HG03442 (cell line): ENCODE measurements around the gene KIAA1217.

Experiments used
- ATAC-seq: cut with Tn5 transposase; IDR thresholded peaks from one replicate; pipeline ENCODE4 v1.9.1; 2021; ENCODE audit warnings: mild to moderate bottlenecking, moderate library complexity; ENCODE audit not compliant: unreplicated experiment

KIAA1217 gene

DNA sequence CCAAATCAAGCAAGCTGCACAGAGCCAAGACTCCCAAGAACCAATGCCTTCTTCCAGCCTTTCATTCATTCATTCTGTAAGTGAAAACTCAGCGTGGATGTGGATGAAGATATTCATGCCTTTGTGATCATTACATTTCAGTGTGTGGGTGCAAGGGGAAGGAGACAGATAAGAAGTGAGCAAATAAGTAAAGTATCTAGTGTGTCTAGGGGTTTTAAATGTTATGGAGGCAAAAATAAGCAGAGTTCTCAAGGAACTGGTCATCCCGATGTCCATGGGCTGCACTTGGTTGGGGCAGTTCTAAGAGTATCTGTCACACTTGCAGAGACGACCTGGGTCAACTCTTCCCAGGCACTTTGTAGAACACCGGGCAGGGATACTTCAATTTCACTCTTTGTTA, 149.1 kb downstream of the KIAA1217 start:
- no peak for ATAC-seq

DNA sequence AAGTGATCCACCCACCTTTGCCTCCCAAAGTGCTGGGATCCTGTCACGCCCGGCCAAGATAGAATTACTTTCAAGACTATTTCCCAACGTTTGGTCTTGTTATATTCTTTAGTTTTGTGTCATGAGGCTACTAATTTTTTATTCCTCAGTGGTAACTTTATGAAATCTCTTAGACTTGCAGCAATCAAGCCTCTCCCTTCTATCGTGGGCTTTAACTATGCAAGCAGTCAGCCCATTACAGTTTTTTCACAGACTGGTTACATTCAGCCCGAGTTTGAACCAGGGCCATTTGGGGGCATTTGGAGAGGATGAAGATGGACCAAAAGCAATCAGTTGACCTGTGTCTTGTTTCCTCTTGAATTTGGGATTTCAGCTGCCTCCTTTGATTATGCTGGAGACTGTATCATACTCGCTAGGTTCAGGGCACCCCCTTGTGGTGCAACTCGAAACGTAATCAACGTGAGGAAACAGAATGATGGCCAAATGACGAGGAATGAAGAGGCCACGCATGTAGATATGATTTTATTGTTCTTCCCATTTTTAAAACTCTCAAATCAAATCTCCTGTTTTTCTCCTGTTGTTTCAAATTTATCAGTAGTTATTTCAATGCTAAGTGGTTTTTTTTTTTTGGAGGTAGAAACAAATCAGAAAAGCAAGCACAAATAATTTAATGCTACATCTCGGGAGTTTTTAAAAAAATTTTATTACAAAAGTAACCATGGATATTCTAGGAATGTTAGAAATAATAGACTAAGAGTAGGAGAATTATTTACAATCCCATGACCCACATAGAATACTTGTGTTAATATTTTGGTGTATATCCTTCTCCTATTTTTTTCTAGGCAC, 151.6 kb downstream of the KIAA1217 start:
- peak; percentile 79 for ATAC-seq

DNA sequence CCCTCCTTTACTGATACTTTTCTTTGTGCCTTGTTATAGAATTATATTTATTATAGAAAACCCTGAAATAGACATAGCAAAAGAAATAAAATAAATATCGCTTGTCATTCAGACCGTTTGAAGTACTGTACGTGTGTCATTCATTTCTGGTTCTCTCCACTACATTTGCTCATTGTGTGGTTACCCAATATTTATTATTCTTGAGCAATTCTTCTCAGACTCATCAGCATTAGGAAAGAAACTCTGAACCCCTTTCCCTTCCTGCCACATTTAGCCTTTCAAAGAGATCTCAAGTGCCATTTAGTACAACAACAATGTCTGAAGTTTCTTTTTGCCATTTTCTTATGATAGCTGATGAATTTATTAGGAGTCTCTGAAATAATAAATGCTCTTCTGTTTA, 154.1 kb downstream of the KIAA1217 start:
- no peak for ATAC-seq

DNA sequence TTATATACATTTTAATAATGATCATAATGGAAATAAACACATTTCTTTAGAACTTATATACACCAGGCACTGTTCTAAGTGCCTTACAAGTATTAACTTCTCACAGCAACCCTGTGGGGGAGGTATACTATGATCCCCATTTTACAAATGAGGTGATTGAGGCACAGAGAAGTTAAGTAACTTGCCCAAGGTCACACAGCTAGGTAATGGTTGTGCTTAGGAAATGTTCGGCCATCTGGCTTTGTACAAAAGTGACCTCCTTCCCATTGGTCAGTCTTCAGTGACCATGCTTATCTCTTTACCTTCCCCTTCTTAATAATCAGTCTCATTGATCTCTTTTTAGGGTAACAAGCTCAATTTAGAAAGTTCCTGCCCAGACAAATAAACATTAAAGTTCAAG, 158.8 kb downstream of the KIAA1217 start:
- no peak for ATAC-seq

DNA sequence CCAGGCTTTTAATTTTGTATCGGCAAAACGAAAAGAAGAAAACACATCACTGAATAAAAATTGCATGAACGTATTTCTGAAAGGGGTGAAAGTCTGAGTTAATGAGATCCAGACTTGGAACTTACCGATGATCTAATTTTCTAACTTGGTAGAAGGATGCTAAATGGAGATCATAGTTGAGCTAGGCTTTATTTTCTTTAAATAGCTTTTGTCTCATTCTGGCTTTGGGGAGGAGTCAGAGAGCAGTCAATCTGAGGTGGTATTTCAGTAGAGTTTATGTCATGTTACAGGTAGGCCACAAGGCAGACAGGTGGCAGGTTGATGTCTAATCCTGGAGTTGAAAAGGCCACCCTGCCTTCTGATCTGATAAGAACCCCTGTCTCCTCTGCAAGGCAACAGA, 161.9 kb downstream of the KIAA1217 start:
- no peak for ATAC-seq

DNA sequence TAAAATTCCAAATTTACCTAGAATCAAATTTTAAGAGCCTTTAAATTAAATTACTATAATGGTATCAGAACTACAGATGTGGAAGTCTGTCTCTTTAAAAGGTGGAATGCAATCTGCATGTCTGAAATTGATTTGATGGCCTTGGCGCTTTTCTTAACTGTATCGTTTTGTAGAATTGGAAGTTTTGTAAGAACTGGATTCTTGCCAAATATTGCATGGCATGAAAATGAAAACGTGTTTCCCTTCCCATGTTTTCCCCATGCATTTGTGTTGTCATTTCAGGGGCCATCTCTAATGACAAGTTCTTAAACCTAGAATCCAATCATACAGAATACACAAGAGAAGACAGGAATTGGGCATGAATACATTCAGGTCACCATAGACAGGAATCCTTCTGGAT, 162.5 kb downstream of the KIAA1217 start:
- no peak for ATAC-seq

DNA sequence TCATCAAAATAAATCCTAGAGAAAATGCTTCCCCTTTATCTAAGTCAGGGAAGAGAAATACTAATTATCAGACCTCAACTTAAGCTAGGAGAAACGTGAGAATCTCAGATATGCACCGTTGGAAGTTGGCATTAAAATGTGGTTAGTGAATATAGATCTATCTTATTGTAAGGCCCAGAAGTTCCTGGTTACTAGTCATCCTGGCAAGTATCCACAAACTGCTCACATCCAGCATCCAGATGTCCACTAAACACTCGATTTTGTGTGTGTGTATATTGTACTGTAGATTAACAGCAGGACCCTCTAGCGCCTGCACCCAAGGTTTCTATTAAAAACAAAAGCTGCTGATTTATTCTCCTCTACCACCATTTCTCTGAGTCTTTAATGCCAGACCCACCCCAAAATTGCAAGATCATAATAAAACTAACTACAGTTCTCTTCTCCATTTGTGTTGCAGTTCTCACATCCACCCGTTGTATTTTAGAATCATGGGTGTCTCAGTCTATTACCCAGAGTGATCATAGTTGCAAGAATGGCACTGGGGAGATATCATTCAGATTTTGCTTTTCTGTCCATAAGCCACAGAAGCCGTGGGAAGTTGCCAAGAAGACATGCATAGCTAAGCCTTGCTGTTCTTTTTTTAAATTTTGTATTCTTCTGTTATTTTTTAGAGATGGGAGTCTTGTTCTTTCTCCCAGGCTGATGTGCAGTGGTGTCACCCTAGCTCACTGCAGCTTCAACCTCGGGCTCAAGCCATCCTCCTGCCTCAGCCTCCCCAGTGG, 165.4 kb downstream of the KIAA1217 start:
- no peak for ATAC-seq

DNA sequence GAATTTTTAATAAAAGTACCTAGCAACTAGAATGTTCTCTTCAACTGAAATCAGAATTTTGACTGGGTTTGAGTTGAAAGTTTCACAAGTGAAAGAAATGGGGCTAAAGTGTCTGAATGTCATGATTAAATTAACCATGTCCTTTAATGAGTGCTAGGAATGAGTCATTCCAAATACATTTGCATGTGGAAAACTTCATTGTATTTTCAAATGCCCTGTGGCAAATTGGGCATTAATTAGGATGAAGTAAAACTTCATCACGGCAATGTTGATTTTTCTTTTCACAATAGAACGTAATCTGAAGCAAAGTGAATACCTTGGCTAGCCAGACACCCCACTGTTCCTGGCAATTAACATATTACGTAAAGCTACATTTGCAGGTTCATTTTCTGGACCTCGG, 166.6 kb downstream of the KIAA1217 start:
- ATAC-seq: no peak

DNA sequence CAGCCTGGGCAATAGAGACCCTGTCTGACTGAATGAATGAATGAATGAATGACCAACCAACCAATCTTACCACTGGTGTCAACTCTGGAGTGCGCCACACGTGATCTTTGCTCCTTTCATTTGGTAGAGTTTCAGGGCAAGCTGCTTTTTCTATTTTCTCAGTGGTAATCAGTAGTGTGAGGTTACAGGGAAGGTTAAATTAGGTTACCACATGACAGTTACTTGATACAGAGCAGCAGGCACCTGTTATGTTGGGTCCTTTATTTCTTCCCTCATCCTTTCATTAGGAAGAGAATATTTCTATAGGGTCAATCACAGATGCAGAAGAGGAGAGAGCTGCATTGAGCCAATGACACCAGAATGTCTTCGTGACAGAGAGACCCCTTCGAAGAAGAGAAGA, 167.8 kb downstream of the KIAA1217 start:
- ATAC-seq: no peak

DNA sequence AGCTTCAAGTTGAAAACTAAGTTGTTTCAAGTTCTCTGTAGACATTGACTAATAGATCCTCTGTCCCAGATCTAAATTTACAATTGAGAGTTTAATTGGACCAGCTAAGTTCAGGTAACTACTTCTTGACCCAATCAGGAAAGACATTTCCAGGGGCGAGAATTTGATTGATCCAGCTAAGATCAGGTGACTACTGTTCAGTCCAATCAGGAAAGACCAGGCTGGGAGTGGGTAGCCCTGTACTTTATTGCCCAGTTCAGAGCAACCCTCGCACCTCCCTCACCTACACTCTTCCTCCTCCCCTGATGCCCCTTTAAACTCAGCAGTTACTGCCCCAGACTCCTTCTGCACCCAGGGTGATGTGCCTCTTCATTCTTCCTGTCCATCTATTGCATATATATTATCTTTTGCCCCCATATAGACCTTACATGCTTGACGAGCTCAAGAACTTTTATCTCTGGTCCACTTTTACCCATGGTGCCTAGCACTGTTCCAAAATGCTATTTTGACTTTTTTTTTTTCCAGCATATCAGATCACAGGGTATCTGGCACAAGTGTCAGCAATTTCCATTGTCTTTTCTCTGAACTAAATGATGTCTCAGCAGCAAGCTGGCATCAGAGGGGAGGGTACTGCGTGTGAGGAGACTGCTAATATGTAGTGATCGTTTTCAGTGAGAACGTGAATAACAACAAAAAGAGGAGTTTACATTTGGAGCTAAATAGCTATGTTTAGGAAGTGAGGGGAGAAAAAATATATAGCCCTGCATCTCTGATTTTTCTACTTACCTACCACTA, 169.4 kb downstream of the KIAA1217 start:
- ATAC-seq: no peak

DNA sequence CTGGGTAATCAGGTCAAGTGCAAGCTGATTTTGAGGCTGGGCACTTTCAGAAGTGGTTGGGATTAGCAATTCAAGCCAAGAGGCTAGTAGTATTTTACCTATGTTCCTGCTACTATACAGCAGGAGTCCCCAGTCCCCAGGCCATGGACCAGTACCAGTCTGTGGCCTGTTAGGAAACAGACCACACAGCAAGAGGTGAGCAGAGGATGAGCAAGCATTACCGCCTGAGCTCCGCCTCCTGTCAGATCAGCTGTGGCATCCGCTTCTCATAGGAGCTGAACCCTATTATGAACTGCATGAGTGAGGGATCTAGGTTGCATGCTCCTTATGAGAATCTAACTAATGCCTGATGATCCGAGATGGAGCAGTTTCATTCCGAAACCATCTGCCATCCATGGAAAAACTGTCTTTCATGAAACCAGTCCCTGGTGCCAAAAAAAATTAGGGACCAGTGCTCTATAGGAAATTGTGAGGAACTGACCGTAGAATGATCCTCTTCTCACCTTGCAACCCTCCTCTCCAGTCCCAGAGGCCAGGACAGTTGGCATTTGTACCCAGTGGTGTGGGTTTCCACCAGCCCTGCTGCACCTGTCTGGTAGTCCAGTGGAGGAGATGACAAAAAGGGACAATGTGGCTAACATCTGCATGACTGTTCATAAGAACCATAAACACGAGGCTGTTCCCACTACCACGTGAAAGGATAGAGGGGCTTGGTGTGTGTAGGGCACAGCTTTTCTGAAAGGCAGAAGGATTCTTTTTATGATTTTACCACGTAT, 172.5 kb downstream of the KIAA1217 start:
- ATAC-seq: no peak

DNA sequence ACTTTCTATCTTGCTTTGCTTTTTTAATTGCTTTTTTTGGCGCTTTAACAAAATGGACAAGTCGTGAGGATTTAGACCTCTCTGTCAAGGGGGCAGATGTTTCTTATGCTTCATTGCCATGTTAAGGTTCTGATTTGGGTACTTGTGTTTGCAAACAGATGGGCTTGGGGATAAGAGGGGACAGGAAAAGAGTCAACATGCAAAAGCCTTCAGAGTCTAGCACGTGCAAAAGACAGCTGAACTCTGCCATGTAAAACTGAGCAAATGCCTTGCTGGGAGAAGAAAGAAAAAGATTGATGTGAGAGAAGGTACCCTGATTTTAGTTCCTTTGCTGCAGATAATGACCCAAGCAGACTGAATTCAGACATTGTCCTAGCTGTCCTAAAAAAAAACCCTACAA, 173.1 kb downstream of the KIAA1217 start:
- no peak for ATAC-seq

DNA sequence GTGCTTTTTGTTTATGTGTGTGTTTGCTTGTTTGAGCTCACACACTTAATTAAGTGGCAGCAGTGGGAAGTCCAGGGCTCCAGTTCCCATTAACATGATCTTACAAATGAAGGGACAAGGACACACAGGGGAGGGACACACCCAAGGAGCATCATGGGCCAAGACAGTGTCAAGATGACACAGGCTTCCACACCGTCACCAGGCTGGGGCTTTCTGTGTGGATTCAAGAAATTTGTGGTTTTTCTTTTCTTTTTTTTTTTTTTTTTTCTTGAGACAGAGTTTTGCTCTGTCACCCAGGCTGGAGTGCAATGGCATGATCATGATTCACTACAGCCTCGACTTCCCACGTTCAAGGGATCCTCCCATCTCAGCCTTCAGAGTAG, 173.6 kb downstream of the KIAA1217 start:
- ATAC-seq: peak; percentile 19

DNA sequence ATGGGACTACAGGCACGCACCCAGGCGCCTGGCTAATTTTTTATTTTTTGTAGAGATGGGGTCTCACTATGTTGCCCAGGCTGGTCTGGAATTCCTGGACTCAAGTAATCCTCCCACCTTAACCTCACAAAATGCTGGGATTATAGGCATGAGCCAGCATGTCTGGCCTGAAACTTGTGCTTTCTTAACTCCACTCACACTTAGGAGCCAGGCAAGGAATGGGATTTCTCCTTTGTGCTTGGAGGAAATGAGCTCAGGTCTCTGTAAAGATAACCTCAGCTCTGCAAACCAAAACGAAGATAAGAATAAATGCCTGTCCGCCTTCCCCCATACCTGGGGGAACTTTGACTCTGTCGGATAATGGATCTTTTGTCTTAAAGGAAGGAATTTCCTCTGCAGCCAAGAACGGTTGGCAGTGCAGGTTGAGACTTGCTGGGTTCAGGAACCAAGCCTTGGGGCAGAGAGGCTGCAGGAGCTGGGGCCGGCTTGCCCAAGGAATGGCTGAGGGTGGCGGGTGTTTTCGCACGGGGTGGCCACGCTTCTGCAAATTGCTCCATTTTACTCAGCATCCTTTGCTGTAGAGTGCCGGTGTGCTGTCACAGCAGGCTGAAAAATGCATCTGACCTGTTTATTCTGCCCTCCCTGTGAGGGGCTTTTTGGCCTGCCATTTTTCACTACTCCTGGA, 174.2 kb downstream of the KIAA1217 start:
- ATAC-seq: peak; percentile 66

DNA sequence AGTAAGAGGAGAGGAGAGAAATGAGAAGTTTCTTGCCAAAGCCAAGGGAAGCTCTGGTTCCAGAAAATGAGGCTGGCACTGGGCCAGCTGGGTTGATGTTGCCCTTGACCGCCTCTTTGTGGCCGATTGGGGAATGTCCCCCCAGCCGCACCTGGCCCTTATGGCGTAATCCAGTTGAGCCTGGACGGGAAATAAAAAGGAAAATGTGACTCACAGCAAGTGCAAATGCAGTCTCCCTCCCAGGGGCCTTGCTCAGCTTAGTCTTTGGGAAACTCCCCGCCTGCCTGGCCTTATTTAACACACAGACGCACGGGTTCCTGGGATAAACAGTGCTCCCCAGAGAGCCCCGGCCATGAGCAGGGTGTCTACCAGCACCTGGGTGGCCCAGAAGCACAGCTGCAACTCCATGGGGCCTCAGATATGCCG, 174.8 kb downstream of the KIAA1217 start:
- ATAC-seq: peak; percentile 81

DNA sequence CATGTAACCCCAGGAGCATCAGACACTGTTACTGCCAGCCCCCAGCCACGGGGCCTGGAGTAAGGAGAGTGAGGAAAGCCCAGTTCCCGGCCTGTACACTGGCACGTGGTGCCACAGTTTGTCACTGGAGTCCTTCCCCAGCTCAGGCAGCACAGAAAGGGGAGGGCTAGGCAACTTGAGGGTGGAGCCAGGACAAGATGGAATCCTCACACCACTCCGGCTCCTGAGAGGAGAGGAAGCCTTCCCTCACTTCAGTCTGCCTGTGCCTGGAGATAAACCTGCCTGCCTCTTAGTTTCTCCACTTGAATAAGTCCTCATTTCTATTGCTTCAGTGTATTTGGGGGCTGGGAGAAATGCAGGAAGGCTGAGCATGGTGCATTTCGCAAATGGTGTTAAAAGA, 176.0 kb downstream of the KIAA1217 start:
- ATAC-seq: no peak

DNA sequence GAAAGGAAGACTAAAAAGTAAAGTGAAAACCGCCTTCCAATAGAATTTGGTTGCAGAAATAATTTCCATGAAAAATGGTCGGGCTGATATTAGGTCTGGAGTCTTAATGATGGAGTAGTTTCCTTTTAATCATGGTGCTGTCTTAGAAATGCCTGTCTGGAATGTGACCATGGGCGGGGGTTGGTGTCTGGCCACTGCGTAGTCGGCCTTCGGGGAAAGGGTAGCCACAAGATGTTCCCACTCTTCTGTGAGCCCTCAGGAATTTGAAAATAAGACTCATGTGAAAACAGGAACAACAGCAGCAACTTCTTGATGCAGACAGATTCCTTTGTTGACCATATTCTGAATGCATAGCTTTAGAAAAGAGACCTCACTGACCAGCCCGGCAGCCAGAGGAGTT, 176.8 kb downstream of the KIAA1217 start:
- ATAC-seq: no peak

DNA sequence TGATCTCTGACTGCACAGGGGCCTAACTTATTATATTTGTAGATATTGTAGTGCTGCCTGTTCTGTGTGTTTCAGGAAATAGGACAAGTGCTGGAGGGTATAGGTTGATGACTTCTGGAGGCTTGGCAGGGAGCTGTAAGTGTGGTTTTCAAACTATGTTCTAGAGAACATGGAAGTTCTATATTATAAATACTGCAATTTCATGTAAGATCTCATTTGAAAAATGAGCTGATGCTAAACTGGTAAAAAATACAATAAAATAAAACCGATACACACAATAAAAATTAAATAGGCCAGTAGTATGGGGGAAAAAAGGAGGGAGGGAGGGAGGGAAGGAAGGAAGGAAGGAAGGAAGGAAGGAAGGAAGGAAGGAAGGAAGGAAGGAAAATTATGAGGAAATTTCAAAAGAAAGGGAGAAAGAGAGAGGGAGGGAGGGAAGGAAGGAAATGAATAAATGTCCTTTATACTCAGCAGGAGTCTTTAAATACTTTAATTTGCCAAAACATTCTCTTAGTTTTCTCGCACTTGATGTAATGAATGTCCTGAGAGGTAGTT, 181.3 kb downstream of the KIAA1217 start:
- no peak for ATAC-seq

DNA sequence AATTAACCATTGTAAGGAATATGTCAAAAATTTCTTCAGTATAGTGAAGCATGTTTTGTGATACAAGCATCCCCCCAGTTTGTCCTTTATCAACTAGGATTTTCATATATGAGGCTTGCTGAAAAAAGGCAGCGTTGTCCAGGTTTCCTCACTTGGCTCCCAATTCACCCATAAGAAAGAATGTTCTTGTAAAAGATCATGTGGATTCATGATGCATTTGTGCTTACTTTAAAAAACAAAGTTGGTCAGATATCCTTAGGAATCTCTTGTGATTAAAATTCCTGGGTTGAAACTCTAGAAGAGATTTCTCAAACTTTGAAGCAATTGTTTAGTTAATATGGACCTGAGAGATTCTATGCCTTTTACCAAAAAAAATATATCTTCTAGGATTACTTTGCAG, 181.8 kb downstream of the KIAA1217 start:
- no peak for ATAC-seq

DNA sequence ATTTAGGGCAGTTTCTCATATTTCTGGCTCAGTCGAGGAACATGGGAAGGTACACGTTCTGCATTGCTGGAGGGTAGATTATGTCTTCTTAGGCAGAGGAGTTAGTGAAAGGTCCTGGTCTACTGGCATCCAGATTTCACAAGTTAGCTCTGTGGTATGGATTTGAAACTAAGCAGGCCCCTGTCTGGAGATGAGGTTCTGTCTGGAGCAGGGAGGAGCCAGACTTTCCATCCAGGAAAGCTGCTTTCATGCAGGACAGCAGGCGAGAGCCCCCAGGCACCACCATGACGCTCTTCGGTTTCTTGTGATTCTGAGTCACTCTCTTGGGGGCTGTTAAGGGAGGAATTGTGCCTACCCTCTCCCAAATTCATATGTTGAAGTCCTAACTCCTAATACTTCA, 184.3 kb downstream of the KIAA1217 start:
- no peak for ATAC-seq
